Upper lobe of right lung (tissue), 1 donor: ENCODE results near the gene CTDSP2. TPM values are rescaled to one million over a fixed set of nuclear protein-coding genes. Genes with fewer than 3 reads are reported as not detected.
A peak's percentile ranks its signal among the peaks of the same experiment; 100 is the strongest.

Experiments
- ATAC-seq: fragments of 200-7000 bp; cut with Tn5 transposase; one replicate; pipeline ENCODE4 v1.9.1; 2020; ENCODE audit warnings: mild to moderate bottlenecking, moderate library complexity
- DNase-seq: peaks from one replicate; pipeline ENCODE4 v3.0.0-alpha.2; 2020
- H3K27ac ChIP-seq: fragments of 200-600 bp; one replicate; pipeline ENCODE4 v1.8.0; 2022
- H3K27me3 ChIP-seq: fragments of 200-600 bp; one replicate; pipeline ENCODE4 v1.8.0; 2022; ENCODE audit warnings: mild to moderate bottlenecking
- H3K36me3 ChIP-seq: fragments of 200-600 bp; one replicate; pipeline ENCODE4 v1.8.0; 2022
- H3K4me1 ChIP-seq: fragments of 200-600 bp; one replicate; pipeline ENCODE4 v1.8.0; 2022
- H3K4me3 ChIP-seq: fragments of 200-600 bp; one replicate; pipeline ENCODE4 v1.8.0; 2022; ENCODE audit warnings: mild to moderate bottlenecking
- H3K9me3 ChIP-seq: fragments of 200-600 bp; one replicate; pipeline ENCODE4 v1.8.0; 2022
- intact Hi-C: fragments of 100-400 bp; cut with DNase I; formaldehyde crosslinking; loops from one replicate; pipeline ENCODE4 v1.11.0; 2022
- long read RNA-seq: library from polyadenylated mRNA; unstranded; transcript quantifications from one replicate; pipeline ENCODE4 v2.0.0, GENCODE V29; 2021
- total RNA-seq: library from RNA; stranded (reverse); fragmentation: NEBNext Ultra II Directional; extraction: Animal tissue kit (Norgen Biotek cat#: 25700); gene quantifications from one replicate; pipeline ENCODE4 v1.2.1, GENCODE V29; 2021
- TF ChIP-seq, protein P1 (sequence below): fragments of 200-600 bp; IDR thresholded peaks from one replicate; pipeline ENCODE4 v1.8.0; 2022; ENCODE audit warnings: antibody characterized with exemption
- donor health status: DM: no; HTN: yes; CAD: no; lungs with severe emphysema.

Gene CTDSP2, protein sequence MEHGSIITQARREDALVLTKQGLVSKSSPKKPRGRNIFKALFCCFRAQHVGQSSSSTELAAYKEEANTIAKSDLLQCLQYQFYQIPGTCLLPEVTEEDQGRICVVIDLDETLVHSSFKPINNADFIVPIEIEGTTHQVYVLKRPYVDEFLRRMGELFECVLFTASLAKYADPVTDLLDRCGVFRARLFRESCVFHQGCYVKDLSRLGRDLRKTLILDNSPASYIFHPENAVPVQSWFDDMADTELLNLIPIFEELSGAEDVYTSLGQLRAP
- total RNA-seq, result 217 TPM
- long read RNA-seq, full-length matches to known transcripts, result 75 of 114 reads
- long read RNA-seq, partial matches to known transcripts, result 12 of 114 reads
- long read RNA-seq, other reads (novel, unspliced or antisense), result 27 of 114 reads

DNA sequence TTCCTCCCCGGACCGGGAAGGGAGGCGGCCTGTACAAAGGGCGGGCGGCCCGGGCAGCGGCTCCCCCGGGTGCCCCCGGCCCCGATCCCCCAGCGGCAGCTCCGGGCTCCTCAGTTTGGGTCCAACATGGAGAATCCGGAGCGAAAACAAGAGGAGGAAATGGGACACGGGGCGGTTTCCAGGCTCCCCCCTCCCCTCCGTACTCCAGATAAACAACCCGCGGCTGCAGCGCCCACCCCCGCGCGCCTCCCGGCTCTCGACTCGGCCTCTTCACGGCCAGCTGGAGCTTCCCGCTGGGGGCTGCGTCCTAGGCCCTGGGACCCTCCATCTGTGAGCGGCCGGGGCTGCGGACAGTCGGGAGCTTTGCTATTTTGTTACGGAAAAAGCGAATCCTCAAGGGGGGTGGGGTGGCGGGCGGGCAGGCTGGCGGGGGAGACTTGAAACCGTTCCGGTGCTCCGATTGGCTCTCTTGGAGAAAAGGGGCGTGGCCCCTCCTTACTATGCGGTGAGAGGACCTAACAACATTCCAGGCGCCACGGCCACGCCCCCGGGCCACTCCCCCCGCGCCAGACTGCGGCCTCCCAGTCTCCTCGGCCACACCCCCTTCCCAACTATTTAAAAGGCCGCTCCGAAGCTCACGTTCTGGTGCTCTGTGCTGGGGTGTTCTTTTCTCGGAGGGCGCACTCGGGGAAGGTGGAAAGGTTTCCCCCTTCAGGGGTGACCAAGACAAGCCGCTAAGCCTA lies at the start of gene CTDSP2:
Gene CTDSP2, minus strand, starts transcription at position 153 of the 743 bp plus-strand sequence. CDS start 294 bp downstream, outside the sequence.
- peak; percentile 92 for ATAC-seq
- Histone ChIP-seq H3K4me1 (peaks cover 36% of the 10 kb centered on the region), H3K27ac (peak within 1 kb of the TSS; percentile 100), H3K4me3 (peak within 1 kb of the TSS; percentile 99), H3K9me3 (no peaks in the 10 kb centered on the region), H3K27me3 (no peaks in the 10 kb centered on the region), H3K36me3 (no peaks in the 10 kb centered on the region)
- intact Hi-C loops, result no loop called here
- DNase-seq, result peak; percentile 99
- TF ChIP-seq, protein P1, sequence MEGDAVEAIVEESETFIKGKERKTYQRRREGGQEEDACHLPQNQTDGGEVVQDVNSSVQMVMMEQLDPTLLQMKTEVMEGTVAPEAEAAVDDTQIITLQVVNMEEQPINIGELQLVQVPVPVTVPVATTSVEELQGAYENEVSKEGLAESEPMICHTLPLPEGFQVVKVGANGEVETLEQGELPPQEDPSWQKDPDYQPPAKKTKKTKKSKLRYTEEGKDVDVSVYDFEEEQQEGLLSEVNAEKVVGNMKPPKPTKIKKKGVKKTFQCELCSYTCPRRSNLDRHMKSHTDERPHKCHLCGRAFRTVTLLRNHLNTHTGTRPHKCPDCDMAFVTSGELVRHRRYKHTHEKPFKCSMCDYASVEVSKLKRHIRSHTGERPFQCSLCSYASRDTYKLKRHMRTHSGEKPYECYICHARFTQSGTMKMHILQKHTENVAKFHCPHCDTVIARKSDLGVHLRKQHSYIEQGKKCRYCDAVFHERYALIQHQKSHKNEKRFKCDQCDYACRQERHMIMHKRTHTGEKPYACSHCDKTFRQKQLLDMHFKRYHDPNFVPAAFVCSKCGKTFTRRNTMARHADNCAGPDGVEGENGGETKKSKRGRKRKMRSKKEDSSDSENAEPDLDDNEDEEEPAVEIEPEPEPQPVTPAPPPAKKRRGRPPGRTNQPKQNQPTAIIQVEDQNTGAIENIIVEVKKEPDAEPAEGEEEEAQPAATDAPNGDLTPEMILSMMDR, result no peak

DNA sequence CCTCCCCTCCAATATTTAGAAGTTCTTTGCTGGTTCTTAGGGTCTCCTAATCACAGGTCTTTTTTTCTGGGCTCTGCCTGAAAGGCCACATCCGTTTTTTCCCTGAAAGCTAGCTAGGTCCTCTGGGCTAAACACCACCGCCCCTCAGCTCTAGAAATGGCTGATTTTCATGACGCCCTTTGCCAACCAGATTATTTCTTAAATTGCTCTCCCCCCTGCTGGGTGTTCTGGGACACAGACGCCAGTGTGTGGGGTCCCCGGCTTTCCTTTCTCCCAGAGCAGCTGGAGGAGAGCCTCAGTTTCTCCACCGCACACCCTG lies 49.5 kb upstream of the CTDSP2 start:
- H3K9me3 ChIP-seq, result no peaks in the 10 kb centered on the region
- TF ChIP-seq, protein P1, result no peak
- no peak for ATAC-seq
- H3K4me3 ChIP-seq, result peak overlapping the region; percentile 60
- H3K27me3 ChIP-seq, result no peaks in the 10 kb centered on the region
- H3K4me1 ChIP-seq, result peaks cover 77% of the 10 kb centered on the region
- no peak for DNase-seq
- H3K36me3 ChIP-seq, result no peaks in the 10 kb centered on the region
- H3K27ac ChIP-seq, result peak overlapping the region; percentile 99
- intact Hi-C loops, result loop anchor here (5.0 kb wide), 1 partner anchor 59 kb away; no protein-coding TSS in a partner anchor

DNA sequence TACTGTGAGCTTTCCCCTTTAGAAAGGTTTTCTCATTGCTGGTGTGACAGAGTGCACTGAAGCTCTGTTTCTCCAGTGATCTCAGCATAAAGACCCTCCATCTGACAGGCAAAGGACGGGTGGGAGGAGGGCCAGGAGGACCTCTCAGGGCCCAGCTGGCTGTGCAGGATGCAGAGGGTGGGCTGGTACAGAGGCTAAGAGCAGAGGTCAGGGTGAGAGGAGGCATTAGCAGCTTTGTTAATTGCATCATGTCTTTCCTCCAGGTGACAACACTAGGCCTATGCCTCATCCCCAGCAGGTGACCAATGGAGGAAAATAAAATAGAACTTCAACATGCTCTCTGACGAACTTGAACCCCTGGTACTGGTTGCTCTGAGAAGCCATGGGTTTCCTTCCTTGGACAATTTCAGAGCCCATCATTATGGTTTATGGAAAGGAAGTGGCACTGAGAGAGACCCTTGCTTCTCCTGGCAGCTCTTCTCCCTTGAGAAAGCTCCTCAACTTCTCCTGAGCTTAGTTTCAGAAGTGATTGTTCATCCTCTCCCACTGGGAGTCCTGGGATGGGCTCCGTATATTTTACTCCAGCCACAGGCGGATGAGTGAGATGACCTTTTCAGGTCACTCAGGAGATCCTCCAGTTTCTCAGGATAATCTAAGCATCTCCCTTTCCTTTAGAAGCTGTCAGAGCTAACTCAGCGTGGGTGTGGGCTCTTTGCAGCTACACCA lies 49.0 kb upstream of the CTDSP2 start:
- Histone ChIP-seq H3K36me3 (no peaks in the 10 kb centered on the region), H3K9me3 (no peaks in the 10 kb centered on the region), H3K4me1 (peaks cover 83% of the 10 kb centered on the region), H3K27ac (peak overlapping the region; percentile 99), H3K4me3 (peak overlapping the region; percentile 60), H3K27me3 (no peaks in the 10 kb centered on the region)
- DNase-seq (no peak), ATAC-seq (no peak)
- TF ChIP-seq, protein P1, result no peak
- intact Hi-C loops, result loop anchor here (5.0 kb wide), 1 partner anchor 58 kb away; no protein-coding TSS in a partner anchor

DNA sequence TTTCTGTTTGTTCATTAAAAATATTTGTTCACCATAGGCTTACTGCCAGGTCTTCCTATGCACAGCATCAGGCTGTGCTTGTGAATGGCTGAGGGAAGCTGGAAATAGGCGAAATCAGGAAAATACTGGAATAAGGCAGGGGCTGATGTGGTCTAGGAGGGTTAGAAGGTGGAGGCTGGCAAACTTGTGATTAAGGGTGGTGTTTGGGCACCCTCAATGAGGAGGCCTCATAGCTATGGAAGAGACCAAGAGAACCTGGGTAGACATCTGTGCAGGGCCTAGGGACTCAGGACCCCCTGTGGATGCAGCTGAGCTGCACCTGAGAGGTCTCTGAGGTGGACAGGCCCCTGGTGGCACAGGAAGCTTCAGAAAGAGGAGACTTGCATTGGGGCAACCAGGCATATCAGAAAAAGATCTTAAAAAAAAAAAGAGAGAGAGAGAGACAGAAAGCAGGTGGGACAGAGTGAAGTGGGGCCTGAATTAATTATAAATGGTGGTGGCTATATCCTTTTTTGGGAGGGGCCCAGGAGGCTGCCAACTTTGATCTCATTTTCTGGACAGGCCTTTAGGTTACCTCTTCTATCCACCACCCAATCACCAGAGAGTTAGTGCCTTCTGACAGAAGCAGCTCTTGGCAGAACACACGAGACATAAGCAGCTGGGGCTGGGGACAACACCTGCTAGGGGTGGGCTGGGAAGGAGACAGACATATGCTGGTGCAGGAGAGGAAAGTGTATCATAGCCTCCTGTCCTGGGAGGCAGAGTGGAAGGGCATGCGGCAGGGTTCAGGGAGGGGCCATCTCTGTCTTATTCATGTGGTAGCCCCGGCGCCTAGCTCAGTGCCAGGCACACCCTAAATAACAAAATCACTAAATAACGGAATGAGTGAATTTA lies 48.1 kb upstream of the CTDSP2 start:
- DNase-seq (no peak), ATAC-seq (no peak)
- H3K4me3 ChIP-seq, result no peak overlapping the region
- H3K27me3 ChIP-seq, result no peaks in the 10 kb centered on the region
- no peaks in the 10 kb centered on the region for H3K36me3 ChIP-seq
- intact Hi-C loops, result loop anchor here (5.0 kb wide), 1 partner anchor 57 kb away; no protein-coding TSS in a partner anchor
- H3K27ac ChIP-seq, result peak overlapping the region; percentile 99
- peaks cover 90% of the 10 kb centered on the region for H3K4me1 ChIP-seq
- TF ChIP-seq, protein P1, result no peak
- no peaks in the 10 kb centered on the region for H3K9me3 ChIP-seq
